SK-N-SH (cell line): Measurements from ENCODE around the gene CSTPP1. TPM values are rescaled to one million over a fixed set of nuclear protein-coding genes. Genes with fewer than 3 reads are reported as not detected.

Experiments used
- CTCF ChIA-PET: fragments of 300-600, 350-600 bp; formaldehyde crosslinking; extraction: SDS; loops from one replicate; lab custom pipeline; 2021; lab: Yijun Ruan, JAX
- POLR2A ChIA-PET: fragments of 350-600 bp; sonication (Branson Sonifier 250); formaldehyde crosslinking; extraction: SDS; loops from one replicate; lab custom pipeline; 2020; ENCODE audit warnings: antibody characterized with exemption, inconsistent platforms; lab: Yijun Ruan, JAX
- DNase-seq: peaks from one replicate; pipeline ENCODE4 v3.0.0; 2012
- H2AFZ ChIP-seq: fragments of 200-600 bp; sonication (generic); 2 replicates; pipeline ENCODE4 v1.8.1; 2016; ENCODE audit warnings: antibody characterized with exemption, mild to moderate bottlenecking, low read depth
- H3F3A ChIP-seq: fragments of 200-600 bp; sonication (generic); replicated peaks from 2 replicates; pipeline ENCODE3; 2016; ENCODE audit warnings: antibody characterized with exemption, mild to moderate bottlenecking; ENCODE audit not compliant: insufficient read depth
- H3K27ac ChIP-seq, 2 experiments: fragments of 200-500 bp in 1 of 2; fragments of 200-600 bp in 1 of 2; sonication (Bioruptor generic) in 1 of 2; sonication (generic), shearing (Covaris generic) in 1 of 2; 2 replicates each; pipeline versions ENCODE4 v1.5.1 to v1.6.1; 2014 to 2016; ENCODE audit warnings: low read depth in 2 of 2, inconsistent platforms in 1 of 2, low read length in 1 of 2, mild to moderate bottlenecking in 1 of 2, mixed read lengths in 1 of 2
- H3K27me3 ChIP-seq: fragments of 200-600 bp; sonication (generic), shearing (Covaris generic); 2 replicates; pipeline ENCODE4 v1.6.1; 2016; ENCODE audit warnings: mixed run types; ENCODE audit not compliant: insufficient read depth
- H3K36me3 ChIP-seq, 2 experiments: fragments of 200-500 bp in 1 of 2; fragments of 200-600 bp in 1 of 2; sonication (Bioruptor generic) in 1 of 2; sonication (generic) in 1 of 2; replicated peaks in 1 of 2; 2 replicates each; pipeline versions ENCODE3 to v1.5.1; 2014 to 2016; ENCODE audit warnings: low read length in 1 of 2, mild to moderate bottlenecking in 1 of 2; ENCODE audit not compliant: insufficient read depth in 2 of 2, control insufficient read depth in 1 of 2
- H3K4me1 ChIP-seq, 2 experiments: fragments of 200-500 bp in 1 of 2; fragments of 200-600 bp in 1 of 2; sonication (Bioruptor generic) in 1 of 2; sonication (generic), shearing (Covaris generic) in 1 of 2; 2 replicates each; pipeline versions ENCODE4 v1.5.1 to v1.6.1; 2014 to 2016; ENCODE audit warnings: low read depth in 1 of 2, low read length in 1 of 2, mixed run types in 1 of 2; ENCODE audit not compliant: insufficient read depth in 2 of 2, control insufficient read depth in 1 of 2
- H3K4me2 ChIP-seq: fragments of 200-600 bp; sonication (generic), shearing (Covaris generic); 2 replicates; pipeline ENCODE4 v1.6.1; 2017; ENCODE audit warnings: mixed run types
- H3K4me3 ChIP-seq, 2 experiments: fragments of 200-500 bp in 1 of 2; fragments of 200-600 bp in 1 of 2; sonication (Bioruptor generic) in 1 of 2; sonication (generic), shearing (Covaris generic) in 1 of 2; 2 replicates each; pipeline versions ENCODE4 v1.5.1 to v1.8.1; 2014 to 2016; ENCODE audit warnings: low read depth in 2 of 2, inconsistent platforms in 1 of 2, low read length in 1 of 2, mild to moderate bottlenecking in 1 of 2, mixed read lengths in 1 of 2, moderate library complexity in 1 of 2
- H3K79me2 ChIP-seq: fragments of 200-600 bp; sonication (generic); 2 replicates; pipeline ENCODE4 v1.8.1; 2017; ENCODE audit warnings: mild to moderate bottlenecking; ENCODE audit not compliant: insufficient read depth
- H3K9ac ChIP-seq: fragments of 200-600 bp; sonication (generic); 2 replicates; pipeline ENCODE4 v1.6.1; 2017; ENCODE audit warnings: mixed run types
- H3K9me2 ChIP-seq: fragments of 200-600 bp; sonication (generic); 2 replicates; pipeline ENCODE4 v1.6.1; 2017; ENCODE audit warnings: mixed run types
- H3K9me3 ChIP-seq: fragments of 200-600 bp; sonication (generic); 2 replicates; pipeline ENCODE4 v1.6.1; 2017; ENCODE audit warnings: mixed run types, mild to moderate bottlenecking, moderate library complexity
- H4K20me1 ChIP-seq: fragments of 200-600 bp; sonication (generic); 2 replicates; pipeline ENCODE4 v1.6.1; 2017; ENCODE audit warnings: mild to moderate bottlenecking, mixed run types; ENCODE audit not compliant: insufficient read depth
- CHD2 ChIP-seq: fragments of 150-350 bp; IDR thresholded peaks from 2 replicates; pipeline ENCODE4 v1.6.1; 2018; ENCODE audit warnings: low read length; ENCODE audit not compliant: partially characterized antibody
- EP300 ChIP-seq, 2 experiments: IDR thresholded peaks; 2 replicates each; pipeline versions ENCODE4 v1.4.0 to v1.6.1; 2012; ENCODE audit warnings: borderline replicate concordance in 1 of 2, low read depth in 1 of 2, low read length in 1 of 2
- EZH2phosphoT487 ChIP-seq: fragments of 200-600 bp; sonication (generic); IDR thresholded peaks from 2 replicates; pipeline ENCODE4 v1.6.1; 2017; ENCODE audit warnings: low read depth, mixed run types, mild to moderate bottlenecking, antibody characterized with exemption, moderate library complexity, borderline replicate concordance
- FOXJ3 ChIP-seq: sonication (generic); formaldehyde crosslinking; IDR thresholded peaks from 2 replicates; pipeline ENCODE4 v1.5.1; 2020; ENCODE audit warnings: mild to moderate bottlenecking, missing genetic modification reagents
- FOXM1 ChIP-seq: IDR thresholded peaks from 2 replicates; pipeline ENCODE4 v1.4.0; 2012; ENCODE audit warnings: low read depth, mild to moderate bottlenecking
- NRF1 ChIP-seq: IDR thresholded peaks from 2 replicates; pipeline ENCODE4 v1.6.1; 2012; ENCODE audit warnings: low read depth, mild to moderate bottlenecking, low read length
- PBX3 ChIP-seq: IDR thresholded peaks from 2 replicates; pipeline ENCODE4; 2012
- POLR2AphosphoS5 ChIP-seq: IDR thresholded peaks from 2 replicates; pipeline ENCODE4 v1.6.1; 2012; ENCODE audit warnings: low read depth, low read length
- RFX5 ChIP-seq: IDR thresholded peaks from 2 replicates; pipeline ENCODE4 v1.6.1; 2012; ENCODE audit warnings: mild to moderate bottlenecking, improper control_type of control experiment, low read length
- RXRA ChIP-seq: IDR thresholded peaks from 2 replicates; pipeline ENCODE4 v1.4.0; 2012; ENCODE audit warnings: low read depth, mild to moderate bottlenecking, borderline replicate concordance
- SIN3A ChIP-seq: IDR thresholded peaks from 2 replicates; pipeline ENCODE4 v1.6.1; 2012; ENCODE audit warnings: low read depth, mild to moderate bottlenecking, low read length, moderate library complexity, borderline replicate concordance
- ZBTB33 ChIP-seq: IDR thresholded peaks from 2 replicates; pipeline ENCODE4 v1.4.0; 2012; ENCODE audit warnings: low read depth, borderline replicate concordance
- WGBS: methylation state at CpG from one replicate; pipeline ENCODE4 v1.1.6; 2017; ENCODE audit warnings: low lambda C conversion rate; 5-methylcytosine and 5-hydroxymethylcytosine counted together
- polyA plus RNA-seq, 3 experiments: library from polyadenylated mRNA; depleted of rRNA; stranded (reverse); fragments of >200 nt; gene quantifications; 2 replicates each; pipeline ENCODE4 v1.2.3, GENCODE V29; 2012

Gene CSTPP1
- polyA plus RNA-seq, 1 of the 3 experiments (the other 2 are of a cell fraction) = 85.7 TPM

GRCh38 chr11:46905806-46906205 lies 30.8 kb upstream of the CSTPP1 start:
- 73% methylated on average over 5 of the region's 5 CpGs for WGBS
- no peaks in the 10 kb centered on the region for H4K20me1 ChIP-seq
- no peak overlapping the region for H3K9ac ChIP-seq
- no peaks in the 10 kb centered on the region for H3K9me3 ChIP-seq
- ChIA-PET POLR2A (no interaction called here), CTCF (interaction anchor here (0.6 to 2.7 kb wide), 6 partner anchors 8 to 449 kb away, joined by 3 to 22 read pairs (median 4); no protein-coding TSS in a partner anchor)
- no peaks in the 10 kb centered on the region for H3K36me3 ChIP-seq
- no peaks in the 10 kb centered on the region for H3F3A ChIP-seq
- no peak for TF ChIP-seq NRF1
- no peak for TF ChIP-seq RXRA
- no peak for TF ChIP-seq FOXJ3
- no peak for TF ChIP-seq ZBTB33
- no peak for TF ChIP-seq CHD2
- TF ChIP-seq EZH2phosphoT487 = no peak
- H3K27me3 ChIP-seq = no peaks in the 10 kb centered on the region
- no peak for DNase-seq
- H3K4me1 ChIP-seq = no peaks in the 10 kb centered on the region; a peak in 2 of 4 replicates
- H3K4me3 ChIP-seq = no peak overlapping the region
- no peak overlapping the region for H3K4me2 ChIP-seq
- H3K9me2 ChIP-seq = no peaks in the 10 kb centered on the region
- no peak overlapping the region for H3K27ac ChIP-seq
- no peak overlapping the region for H2AFZ ChIP-seq
- H3K79me2 ChIP-seq = peaks cover 4% of the 10 kb centered on the region; the same call in 1 of the 2 replicates

GRCh38 chr11:46906609-46907041 lies 29.9 kb upstream of the CSTPP1 start:
- CTCF ChIA-PET = interaction anchor here (0.6 to 2.7 kb wide), 6 partner anchors 10 to 448 kb away, joined by 3 to 22 read pairs (median 6); no protein-coding TSS in a partner anchor
- H3K36me3 ChIP-seq = no peaks in the 10 kb centered on the region
- no peaks in the 10 kb centered on the region for H3K9me3 ChIP-seq
- no peaks in the 10 kb centered on the region for H3F3A ChIP-seq
- no peak overlapping the region for H3K9ac ChIP-seq
- WGBS = 89% methylated on average over 13 of the region's 13 CpGs
- no peak overlapping the region for H3K4me3 ChIP-seq
- POLR2A ChIA-PET = no interaction called here
- H3K79me2 ChIP-seq = peaks cover 12% of the 10 kb centered on the region; the same call in 1 of the 2 replicates
- DNase-seq = no peak
- H3K4me2 ChIP-seq = no peak overlapping the region
- no peak overlapping the region for H2AFZ ChIP-seq
- H3K4me1 ChIP-seq = no peaks in the 10 kb centered on the region; a peak in 2 of 4 replicates
- no peaks in the 10 kb centered on the region for H4K20me1 ChIP-seq
- H3K27me3 ChIP-seq = no peaks in the 10 kb centered on the region
- H3K9me2 ChIP-seq = no peaks in the 10 kb centered on the region
- TF ChIP-seq PBX3 (no peak), FOXM1 (no peak), POLR2AphosphoS5 (no peak), EP300 (IDR thresholded peaks at IDR 0.05; ENCODE audit: borderline replicate concordance in 1 of 2, low read depth in 1 of 2, low read length in 1 of 2) (no peak), CHD2 (no peak), RFX5 (no peak), SIN3A (no peak), EZH2phosphoT487 (no peak)
- H3K27ac ChIP-seq = no peak overlapping the region
